OCI-LY3 (cell line): ENCODE data around the gene EDRF1.

Source experiments
- EZH2phosphoT487 ChIP-seq: fragments of 200-600 bp; shearing (Covaris generic); IDR thresholded peaks from 2 replicates; pipeline ENCODE4 v1.6.1; 2018; ENCODE audit warnings: antibody characterized with exemption, mixed run types, low read depth
- TF ChIP-seq, protein P1 (sequence below): fragments of 200-600, 300-600 bp; sonication (generic); IDR thresholded peaks from 2 replicates; pipeline ENCODE4 v1.5.1; 2014; ENCODE audit warnings: antibody characterized with exemption, low read length, low read depth

DNA sequence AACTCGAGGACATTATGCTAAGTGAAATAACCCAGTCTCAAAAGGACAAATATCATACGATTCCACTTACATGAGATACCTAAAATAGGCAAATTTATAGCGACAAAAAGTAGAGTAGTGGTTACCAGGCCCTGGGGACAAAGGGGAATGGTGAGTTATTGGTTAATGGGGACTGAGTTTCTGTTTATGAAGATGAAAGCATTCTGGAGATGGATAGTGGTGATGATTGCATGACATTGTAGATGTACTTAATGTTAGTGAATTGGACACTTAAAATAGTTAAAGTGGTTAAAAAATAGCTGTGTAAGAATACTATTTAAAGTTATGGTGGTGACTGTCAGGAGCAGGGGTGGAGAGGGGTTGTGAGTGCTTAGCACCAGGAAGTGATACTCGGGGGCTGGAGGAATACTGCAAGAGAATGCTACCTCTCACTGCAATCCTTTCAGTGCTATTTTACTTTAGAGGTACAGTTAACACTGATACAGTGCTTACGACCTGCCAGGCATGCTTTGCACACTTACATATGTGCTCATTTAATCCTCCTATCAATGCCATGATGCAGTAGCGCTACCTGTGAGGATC lies 19.9 kb upstream of the EDRF1 start:
- TF ChIP-seq, protein P1, sequence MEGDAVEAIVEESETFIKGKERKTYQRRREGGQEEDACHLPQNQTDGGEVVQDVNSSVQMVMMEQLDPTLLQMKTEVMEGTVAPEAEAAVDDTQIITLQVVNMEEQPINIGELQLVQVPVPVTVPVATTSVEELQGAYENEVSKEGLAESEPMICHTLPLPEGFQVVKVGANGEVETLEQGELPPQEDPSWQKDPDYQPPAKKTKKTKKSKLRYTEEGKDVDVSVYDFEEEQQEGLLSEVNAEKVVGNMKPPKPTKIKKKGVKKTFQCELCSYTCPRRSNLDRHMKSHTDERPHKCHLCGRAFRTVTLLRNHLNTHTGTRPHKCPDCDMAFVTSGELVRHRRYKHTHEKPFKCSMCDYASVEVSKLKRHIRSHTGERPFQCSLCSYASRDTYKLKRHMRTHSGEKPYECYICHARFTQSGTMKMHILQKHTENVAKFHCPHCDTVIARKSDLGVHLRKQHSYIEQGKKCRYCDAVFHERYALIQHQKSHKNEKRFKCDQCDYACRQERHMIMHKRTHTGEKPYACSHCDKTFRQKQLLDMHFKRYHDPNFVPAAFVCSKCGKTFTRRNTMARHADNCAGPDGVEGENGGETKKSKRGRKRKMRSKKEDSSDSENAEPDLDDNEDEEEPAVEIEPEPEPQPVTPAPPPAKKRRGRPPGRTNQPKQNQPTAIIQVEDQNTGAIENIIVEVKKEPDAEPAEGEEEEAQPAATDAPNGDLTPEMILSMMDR = no peak
- no peak for TF ChIP-seq EZH2phosphoT487
